Fibroblast of pulmonary artery (primary cell): ENCODE measurements around the gene SEMA5A.

Experiments used
- DNase-seq: peaks from one replicate; pipeline ENCODE4 v3.0.0-alpha.2; 2010; ENCODE audit warnings: low read depth
- H3K4me3 ChIP-seq: replicated peaks from 2 replicates; pipeline ENCODE4 v1.5.1; 2011; ENCODE audit warnings: low read depth, mild to moderate bottlenecking, control low read depth, low read length, moderate library complexity
- TF ChIP-seq, protein P1 (sequence below): IDR thresholded peaks from 2 replicates; pipeline ENCODE4 v1.5.1; 2011; ENCODE audit warnings: mild to moderate bottlenecking, control low read depth, low read length, inconsistent platforms; ENCODE audit errors: missing control alignments

The SEMA5A gene

DNA sequence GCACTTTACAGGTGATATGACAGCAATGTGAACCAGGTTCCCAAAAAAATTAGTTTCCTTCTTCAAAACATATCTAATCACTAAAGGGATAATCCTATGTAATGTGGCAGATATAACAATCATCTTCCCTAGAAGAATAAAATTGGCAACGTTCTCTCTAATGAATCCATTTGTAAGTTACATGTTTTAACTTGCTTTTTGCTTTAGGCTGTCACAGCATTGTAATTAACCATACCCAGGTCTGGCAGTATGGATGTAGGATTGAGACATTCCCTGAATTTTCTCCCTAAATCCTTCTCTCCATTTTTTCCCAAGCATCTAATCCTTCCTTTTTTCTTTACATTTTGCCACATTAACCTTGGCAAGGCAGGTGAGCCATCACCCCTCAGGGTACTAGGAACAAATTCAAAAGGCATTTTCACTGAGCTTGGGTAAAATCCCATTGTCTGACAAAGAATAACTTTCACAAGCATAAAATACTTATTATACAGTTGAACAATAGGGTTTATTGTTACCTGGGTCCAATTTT lies 548.3 kb downstream of the SEMA5A start:
- no peak overlapping the region for H3K4me3 ChIP-seq
- TF ChIP-seq, protein P1, sequence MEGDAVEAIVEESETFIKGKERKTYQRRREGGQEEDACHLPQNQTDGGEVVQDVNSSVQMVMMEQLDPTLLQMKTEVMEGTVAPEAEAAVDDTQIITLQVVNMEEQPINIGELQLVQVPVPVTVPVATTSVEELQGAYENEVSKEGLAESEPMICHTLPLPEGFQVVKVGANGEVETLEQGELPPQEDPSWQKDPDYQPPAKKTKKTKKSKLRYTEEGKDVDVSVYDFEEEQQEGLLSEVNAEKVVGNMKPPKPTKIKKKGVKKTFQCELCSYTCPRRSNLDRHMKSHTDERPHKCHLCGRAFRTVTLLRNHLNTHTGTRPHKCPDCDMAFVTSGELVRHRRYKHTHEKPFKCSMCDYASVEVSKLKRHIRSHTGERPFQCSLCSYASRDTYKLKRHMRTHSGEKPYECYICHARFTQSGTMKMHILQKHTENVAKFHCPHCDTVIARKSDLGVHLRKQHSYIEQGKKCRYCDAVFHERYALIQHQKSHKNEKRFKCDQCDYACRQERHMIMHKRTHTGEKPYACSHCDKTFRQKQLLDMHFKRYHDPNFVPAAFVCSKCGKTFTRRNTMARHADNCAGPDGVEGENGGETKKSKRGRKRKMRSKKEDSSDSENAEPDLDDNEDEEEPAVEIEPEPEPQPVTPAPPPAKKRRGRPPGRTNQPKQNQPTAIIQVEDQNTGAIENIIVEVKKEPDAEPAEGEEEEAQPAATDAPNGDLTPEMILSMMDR, result no peak
- no peak for DNase-seq

GRCh38 chr5:8993031-8993430 lies 552.8 kb downstream of the SEMA5A start:
- TF ChIP-seq, protein P1, result peak; percentile 71
- H3K4me3 ChIP-seq, result no peak overlapping the region
- DNase-seq, result peak; percentile 36
